GM21515 (cell line): Measurements from ENCODE around the gene RAB6D.
"Not testable (repeated sequence)": the region's sequence is repeated elsewhere in the genome, so short reads cannot be mapped to it uniquely, and the experiment has no call there.

Experiments used
- ATAC-seq: cut with Tn5 transposase; IDR thresholded peaks from one replicate; pipeline ENCODE4 v1.9.1; 2021; ENCODE audit not compliant: unreplicated experiment

Gene RAB6D

DNA sequence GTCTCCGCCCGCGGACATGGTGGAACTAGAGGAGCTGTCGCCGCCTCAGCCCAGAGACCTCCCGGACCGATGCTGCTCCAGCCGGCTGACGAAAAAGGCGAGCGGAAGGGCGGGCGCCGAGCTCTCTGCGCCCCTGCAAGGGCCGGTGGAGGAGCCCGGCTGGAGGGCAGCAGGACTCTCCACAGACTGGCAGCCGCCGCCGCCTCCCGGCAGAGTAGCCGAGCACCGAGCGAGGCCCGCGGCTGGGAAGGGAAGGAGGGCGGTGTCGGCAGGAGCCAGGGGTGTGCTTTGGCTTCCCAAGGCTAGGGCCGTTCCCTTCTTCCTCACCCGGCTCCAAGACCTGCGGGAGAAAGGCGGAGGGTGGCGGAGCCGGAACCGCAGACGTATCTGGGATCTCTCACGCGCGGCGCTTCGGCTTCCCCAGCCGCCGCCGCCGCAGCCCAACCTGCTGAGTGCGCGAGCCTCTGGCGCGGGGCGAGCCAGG, at the start of gene RAB6D:
Gene RAB6D, minus strand, starts transcription at position 466 of the 484 bp plus-strand sequence. Its CDS starts 448 bp downstream, at position 18.
- ATAC-seq = not testable (repeated sequence)

GRCh38 chr2:131413148-131413747, 49.3 kb upstream of the RAB6D start:
- peak; percentile 77 for ATAC-seq

- no peak for ATAC-seq
Measured at GRCh38 chr2:131410173-131410572, 46.2 kb upstream of the RAB6D start.

DNA sequence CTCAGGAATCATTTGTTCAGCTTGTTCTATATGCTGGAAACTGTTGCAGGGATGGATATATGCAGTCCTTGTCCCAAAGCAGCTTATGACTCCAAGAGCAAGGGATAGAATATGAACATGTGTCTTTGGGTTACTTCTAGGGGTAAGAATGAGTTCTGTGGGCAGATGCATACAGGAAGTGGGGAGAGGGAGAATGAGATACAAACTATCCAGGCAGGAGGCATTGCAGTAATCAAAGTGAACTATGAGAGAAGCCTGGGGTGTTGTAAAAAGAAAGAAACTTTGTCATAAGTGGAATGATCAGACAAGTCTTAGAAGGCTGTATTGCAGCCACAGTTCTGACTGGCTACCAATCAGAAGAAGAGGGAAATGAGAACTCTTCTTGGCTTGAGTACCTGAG, 44.8 kb upstream of the RAB6D start:
- ATAC-seq = no peak

- no peak for ATAC-seq
Measured at GRCh38 chr2:131408207-131408606, 44.2 kb upstream of the RAB6D start.

- no peak for ATAC-seq
Measured at GRCh38 chr2:131404753-131405152, 40.8 kb upstream of the RAB6D start.

GRCh38 chr2:131402320-131403039, 38.5 kb upstream of the RAB6D start:
- no peak for ATAC-seq

DNA sequence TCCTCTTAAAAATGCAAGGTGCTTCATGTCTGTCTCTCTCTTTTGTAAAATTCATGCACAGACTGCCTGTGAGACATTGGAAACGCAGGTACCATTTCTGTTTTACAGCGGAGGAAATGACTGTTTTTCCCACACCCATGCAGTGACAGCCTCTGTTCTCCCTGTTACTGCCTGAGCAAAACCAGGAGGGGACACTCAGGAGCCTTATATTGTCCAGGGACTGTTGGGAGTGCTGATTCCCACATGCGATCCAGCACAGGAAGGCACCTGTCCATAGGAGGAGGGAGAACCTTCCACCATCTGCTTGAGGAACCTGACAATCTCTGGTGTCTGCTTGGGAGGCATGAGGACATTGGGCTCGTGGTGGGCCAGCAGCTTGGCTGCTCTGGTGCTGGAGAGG, 36.9 kb upstream of the RAB6D start:
- no peak for ATAC-seq

DNA sequence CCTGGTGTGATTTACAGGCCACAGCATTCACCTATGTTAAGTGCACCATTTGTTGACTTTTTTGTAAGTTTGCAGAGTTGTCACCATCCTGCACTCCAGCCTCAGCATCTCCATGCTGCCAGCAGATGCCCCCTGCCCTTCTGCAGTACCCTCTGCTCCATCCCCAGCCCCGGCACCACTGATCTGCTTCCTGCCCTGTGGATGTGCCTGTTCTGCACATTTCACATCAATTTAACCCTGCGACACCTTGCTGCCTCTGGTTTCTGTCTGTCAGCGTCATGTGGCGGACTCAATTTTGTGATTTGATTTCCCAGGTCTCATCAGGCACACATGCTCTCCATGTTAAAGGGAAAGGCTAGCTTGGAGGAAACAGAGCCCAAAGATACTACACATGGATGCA, 36.5 kb upstream of the RAB6D start:
- ATAC-seq = not testable (repeated sequence)

GRCh38 chr2:131396209-131396608, 32.2 kb upstream of the RAB6D start:
- ATAC-seq = not testable (repeated sequence)

DNA sequence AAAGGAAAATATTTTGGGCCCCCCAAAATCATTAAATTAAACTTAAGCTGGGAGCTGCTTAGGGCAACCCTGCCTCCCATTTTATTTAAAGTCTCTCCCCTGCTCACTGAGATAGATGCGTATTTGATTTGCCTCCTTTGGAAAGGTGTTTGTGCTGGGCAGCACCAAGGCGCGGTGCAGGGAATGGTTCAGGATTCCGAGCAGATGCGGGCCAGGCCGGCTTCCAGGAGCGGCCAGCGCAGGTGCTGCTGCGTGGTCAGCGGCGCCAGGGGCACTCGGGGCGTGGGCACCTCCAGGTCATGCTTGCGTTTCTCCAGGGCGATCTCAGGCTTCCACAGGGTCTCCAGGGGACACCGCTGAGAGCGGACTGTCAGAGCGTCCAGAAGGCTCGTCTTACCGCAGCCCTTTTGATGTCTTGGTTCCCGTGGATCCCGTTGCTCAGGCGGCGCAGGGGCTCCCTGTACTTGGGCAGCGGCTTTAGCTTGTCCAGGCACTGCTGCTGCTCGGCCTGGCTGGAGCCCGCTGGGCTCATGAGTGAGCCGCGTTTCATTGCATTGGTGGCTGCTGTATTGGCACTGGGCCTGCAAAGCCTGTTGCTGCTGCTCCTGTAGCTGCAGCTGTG, 31.2 kb upstream of the RAB6D start:
- not testable (repeated sequence) for ATAC-seq

- no peak for ATAC-seq
Measured at GRCh38 chr2:131394147-131394931, 30.4 kb upstream of the RAB6D start.

DNA sequence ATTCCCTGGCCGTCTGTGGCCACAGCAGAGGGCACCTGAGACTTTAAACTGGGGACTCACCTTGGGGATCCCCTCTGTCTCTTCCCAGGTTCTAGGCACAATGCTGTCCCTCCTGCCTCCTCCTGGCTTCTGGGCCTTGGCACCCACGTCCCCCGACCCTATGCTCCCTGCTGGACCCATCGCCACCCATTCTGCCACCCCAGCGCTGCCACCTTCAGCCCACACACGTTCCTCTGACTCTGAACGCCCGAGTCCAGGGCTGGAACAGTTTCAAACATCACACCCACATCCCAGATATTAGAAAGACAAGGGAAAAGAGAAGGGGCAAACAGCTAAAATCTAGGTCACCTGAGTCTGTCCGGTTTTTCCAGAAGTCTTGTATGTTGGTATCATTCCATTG, 28.0 kb upstream of the RAB6D start:
- not testable (repeated sequence) for ATAC-seq

DNA sequence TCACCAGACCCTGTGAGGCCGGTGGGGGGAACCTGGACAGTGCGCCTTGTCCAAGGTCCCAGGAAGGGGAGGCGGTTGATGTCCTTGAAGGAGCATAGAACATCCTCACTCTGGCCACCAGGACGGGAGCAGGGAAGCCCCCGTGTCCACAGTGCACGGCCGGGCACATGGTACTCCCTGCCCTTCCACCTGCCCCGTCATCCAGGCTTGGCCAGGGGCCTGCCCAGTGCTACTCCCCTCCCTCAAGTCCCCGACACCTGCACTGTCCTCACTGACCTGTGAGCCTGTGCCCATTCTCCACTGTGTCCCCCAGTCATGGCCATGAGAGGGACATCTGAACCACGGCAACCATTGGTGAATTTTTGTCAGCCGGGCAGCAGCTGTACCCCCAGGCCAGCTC, 27.5 kb upstream of the RAB6D start:
- not testable (repeated sequence) for ATAC-seq

GRCh38 chr2:131390495-131391130, 26.6 kb upstream of the RAB6D start:
- ATAC-seq = not testable (repeated sequence)

- no peak for ATAC-seq
Measured at GRCh38 chr2:131389657-131390056, 25.7 kb upstream of the RAB6D start.

DNA sequence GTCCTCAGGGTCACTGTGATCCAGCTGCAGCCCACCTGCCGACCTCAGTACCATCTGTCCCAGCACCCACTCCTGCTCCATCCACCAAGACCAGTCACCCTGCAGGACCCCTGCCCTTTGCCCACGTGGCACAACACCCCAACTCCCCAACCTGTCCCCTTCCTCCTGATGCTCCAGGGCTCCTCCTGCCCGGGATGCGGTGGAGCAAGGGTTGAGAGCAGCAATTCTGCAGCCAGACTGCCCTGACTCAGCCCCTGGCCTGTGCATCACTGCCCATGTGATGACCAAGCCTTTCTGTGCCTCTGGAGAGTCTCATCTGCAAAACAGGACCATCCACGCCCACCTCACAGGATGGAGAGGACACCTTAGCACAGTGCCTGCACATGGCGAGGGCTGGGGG, 24.9 kb upstream of the RAB6D start:
- ATAC-seq = not testable (repeated sequence)

GRCh38 chr2:131373111-131373510, 9.1 kb upstream of the RAB6D start:
- ATAC-seq = not testable (repeated sequence)

DNA sequence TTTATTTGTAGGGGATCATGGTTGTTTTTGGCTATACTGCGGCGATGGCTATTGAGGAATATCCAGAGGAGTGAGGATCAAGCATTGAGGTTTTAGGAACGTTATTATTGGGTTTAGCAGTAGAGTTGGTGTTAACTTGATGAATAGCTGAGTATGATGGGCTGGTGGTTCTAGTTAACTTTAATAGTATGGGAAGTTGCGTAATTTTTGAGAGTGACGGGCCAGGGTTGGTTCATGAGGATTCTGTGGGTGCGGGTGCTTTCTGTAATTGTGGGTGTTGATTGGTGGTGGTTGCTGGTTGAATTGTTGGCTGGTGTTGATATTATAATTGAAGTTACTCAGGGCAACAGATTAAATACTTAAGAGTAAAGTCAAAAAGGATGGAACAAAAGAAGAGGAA, 6.0 kb upstream of the RAB6D start:
- ATAC-seq = no peak

GRCh38 chr2:131368493-131369066, 4.6 kb upstream of the RAB6D start:
- ATAC-seq = not testable (repeated sequence)
